PC-3 (cell line): Measurements from ENCODE around the gene COL13A1. TPM values are rescaled to one million over a fixed set of nuclear protein-coding genes. Genes with fewer than 3 reads are reported as not detected.

Source experiments
- ATAC-seq: fragments of 200-7000 bp; cut with Tn5 transposase; 2 replicates; pipeline ENCODE4 v1.9.1; 2020; ENCODE audit warnings: mild to moderate bottlenecking, moderate library complexity
- BruUV-seq: library from RNA; stranded (reverse); fragments of 400-500 nt; replicated peaks from 2 replicates; lab custom pipeline; 2021; lab: Mats Ljungman, UMichigan
- CTCF ChIA-PET: fragments of 300-600 bp; sonication (Branson Sonifier 250); formaldehyde crosslinking; loops from one replicate; lab custom pipeline; 2022; ENCODE audit warnings: antibody characterized with exemption; lab: Charles Lee
- POLR2A ChIA-PET: fragments of 300-600 bp; sonication (Branson Sonifier 250); formaldehyde crosslinking; loops from one replicate; lab custom pipeline; 2022; ENCODE audit warnings: antibody characterized with exemption; ENCODE audit not compliant: unreplicated experiment; lab: Charles Lee
- DNase-seq: peaks from one replicate; pipeline ENCODE4 v3.0.0-alpha.2; 2015
- H2AFZ ChIP-seq: fragments of 300-600 bp; sonication (generic); 2 replicates; pipeline ENCODE4 v1.6.0; 2016; ENCODE audit warnings: antibody characterized with exemption, low read length
- H3F3A ChIP-seq: fragments of 300-600 bp; sonication (generic); one replicate; pipeline ENCODE4 v1.6.0; 2017; ENCODE audit warnings: antibody characterized with exemption, low read length, control low read depth, mild to moderate bottlenecking; ENCODE audit not compliant: unreplicated experiment
- H3K27ac ChIP-seq: fragments of 300-600 bp; sonication (generic); 2 replicates; pipeline ENCODE4 v1.5.1; 2016; ENCODE audit warnings: mild to moderate bottlenecking, low read length
- H3K27me3 ChIP-seq: fragments of 300-600 bp; sonication (generic); 2 replicates; pipeline ENCODE4 v1.6.1; 2016; ENCODE audit warnings: low read length, mixed read lengths
- H3K36me3 ChIP-seq: fragments of 300-600 bp; sonication (generic); 2 replicates; pipeline ENCODE4 v1.6.1; 2016; ENCODE audit warnings: low read depth, mixed run types, low read length, mixed read lengths
- H3K4me1 ChIP-seq: fragments of 300-600 bp; sonication (generic); 2 replicates; pipeline ENCODE4 v1.5.1; 2016; ENCODE audit warnings: low read length; ENCODE audit not compliant: insufficient read depth
- H3K4me2 ChIP-seq: fragments of 300-600 bp; sonication (generic); 2 replicates; pipeline ENCODE4 v1.6.0; 2016; ENCODE audit warnings: low read length
- H3K4me3 ChIP-seq: fragments of 300-600 bp; sonication (generic); 2 replicates; pipeline ENCODE4 v1.5.1; 2016; ENCODE audit warnings: mild to moderate bottlenecking, low read length, mixed read lengths
- H3K79me2 ChIP-seq: fragments of 300-600 bp; sonication (generic); 2 replicates; pipeline ENCODE4 v1.6.1; 2017; ENCODE audit warnings: low read length, mixed read lengths
- H3K9ac ChIP-seq: fragments of 300-600 bp; sonication (generic); 2 replicates; pipeline ENCODE4 v1.6.0; 2016; ENCODE audit warnings: mild to moderate bottlenecking, low read length
- H3K9me2 ChIP-seq: fragments of 300-600 bp; sonication (generic); replicated peaks from 2 replicates; pipeline ENCODE4 v1.6.1; 2016; ENCODE audit warnings: mixed run types, low read length, mixed read lengths
- H3K9me3 ChIP-seq: fragments of 300-600 bp; sonication (generic); 2 replicates; pipeline ENCODE4 v1.6.1; 2016; ENCODE audit warnings: low read length, mixed read lengths
- H4K20me1 ChIP-seq: fragments of 300-600 bp; sonication (generic); 2 replicates; pipeline ENCODE4 v1.6.1; 2016; ENCODE audit warnings: low read length, mixed read lengths
- CTCF ChIP-seq: fragments of 300-600 bp; sonication (generic); conservative IDR thresholded peaks from 2 replicates; pipeline ENCODE4 v1.5.1; 2017; ENCODE audit warnings: antibody characterized with exemption, low read depth, mild to moderate bottlenecking, low read length
- EZH2 ChIP-seq: fragments of 300-600 bp; sonication (generic); IDR thresholded peaks from one replicate; pipeline ENCODE4 v1.6.1; 2017; ENCODE audit warnings: antibody characterized with exemption, mild to moderate bottlenecking, low read length; ENCODE audit not compliant: unreplicated experiment
- EZH2phosphoT487 ChIP-seq: fragments of 300-600 bp; sonication (generic); IDR thresholded peaks from 2 replicates; pipeline ENCODE4 v1.6.1; 2018; ENCODE audit warnings: mild to moderate bottlenecking, antibody characterized with exemption, low read length, borderline replicate concordance
- intact Hi-C: fragments of 100-400 bp; cut with micrococcal nuclease; formaldehyde crosslinking; loops from 2 replicates; pipeline ENCODE4 v1.9.0; 2023
- total RNA-seq: library from RNA; depleted of rRNA; stranded (reverse); fragments of >200 nt; gene quantifications from 2 replicates; pipeline ENCODE4 v1.2.3, GENCODE V29; 2014

The COL13A1 gene
- total RNA-seq, 1 experiment from 2014 or later = 201 TPM

DNA sequence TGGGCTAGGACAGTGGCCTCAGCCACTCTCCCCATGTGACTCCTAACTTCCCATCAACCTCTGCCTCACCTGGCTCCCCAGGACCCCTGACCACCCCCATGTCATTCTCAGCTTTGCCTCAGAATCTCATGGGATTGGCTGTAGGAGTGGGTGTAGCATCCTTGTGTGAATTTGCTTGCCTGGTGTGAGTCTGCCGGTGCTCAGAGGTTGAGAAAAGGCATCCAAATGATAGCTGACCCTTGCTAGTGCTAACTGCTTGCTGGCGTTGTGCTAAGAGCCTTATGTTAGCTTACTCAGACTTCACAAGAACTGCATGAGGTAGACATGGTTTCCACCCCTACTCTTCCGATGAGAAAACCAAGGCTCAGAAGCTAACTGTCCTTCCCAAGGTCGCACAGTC lies 74.2 kb downstream of the COL13A1 start:
- H3K4me1 ChIP-seq = peaks cover 25% of the 10 kb centered on the region
- no peak overlapping the region for H3K27ac ChIP-seq
- no peaks in the 10 kb centered on the region for H3K9me2 ChIP-seq
- H3K9ac ChIP-seq = no peak overlapping the region
- no peak overlapping the region for H2AFZ ChIP-seq
- peaks cover 22% of the 10 kb centered on the region for H3K79me2 ChIP-seq
- TF ChIP-seq EZH2 = no peak
- no peak for DNase-seq
- intact Hi-C loops = no loop called here
- ATAC-seq = no peak
- H3K36me3 ChIP-seq = peaks cover 57% of the 10 kb centered on the region
- H3K9me3 ChIP-seq = no peaks in the 10 kb centered on the region
- ChIA-PET POLR2A (no interaction called here), CTCF (no interaction called here)
- H3K4me3 ChIP-seq = no peak overlapping the region
- H4K20me1 ChIP-seq = no peaks in the 10 kb centered on the region
- no peak overlapping the region for H3K4me2 ChIP-seq
- H3F3A ChIP-seq = peaks cover 5% of the 10 kb centered on the region
- no TSS peak for BruUV-seq
- no peaks in the 10 kb centered on the region for H3K27me3 ChIP-seq

DNA sequence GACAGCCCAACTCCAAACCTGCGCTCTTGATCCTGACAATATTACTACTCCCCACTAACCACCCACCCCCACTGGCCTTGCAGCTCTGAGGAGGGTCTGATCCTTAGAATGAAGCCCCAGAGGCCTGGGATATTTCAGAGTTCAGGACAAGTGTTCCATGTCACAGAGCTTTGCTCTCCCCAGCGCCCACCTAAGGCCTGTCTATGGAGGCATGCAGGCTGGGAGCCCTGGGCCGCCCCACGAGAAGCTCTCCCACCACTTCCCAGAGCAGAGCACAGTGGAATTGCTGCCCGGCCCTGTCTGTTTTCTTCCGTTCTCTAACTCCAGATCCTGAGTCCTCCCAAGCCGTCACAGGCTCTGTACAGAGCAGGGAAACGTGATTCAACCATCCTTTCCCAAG lies 74.6 kb downstream of the COL13A1 start:
- H4K20me1 ChIP-seq = no peaks in the 10 kb centered on the region
- no peak for ATAC-seq
- peaks cover 24% of the 10 kb centered on the region for H3K4me1 ChIP-seq
- no peaks in the 10 kb centered on the region for H3K27me3 ChIP-seq
- TF ChIP-seq CTCF (no peak), EZH2phosphoT487 (no peak), EZH2 (no peak)
- no peak overlapping the region for H3K4me2 ChIP-seq
- no peaks in the 10 kb centered on the region for H3K9me3 ChIP-seq
- CTCF ChIA-PET = no interaction called here
- no peak for DNase-seq
- POLR2A ChIA-PET = no interaction called here
- intact Hi-C loops = no loop called here
- no peaks in the 10 kb centered on the region for H3K9me2 ChIP-seq
- H2AFZ ChIP-seq = no peak overlapping the region
- peaks cover 5% of the 10 kb centered on the region for H3F3A ChIP-seq
- no peak overlapping the region for H3K9ac ChIP-seq
- peaks cover 53% of the 10 kb centered on the region for H3K36me3 ChIP-seq
- no peak overlapping the region for H3K4me3 ChIP-seq
- H3K79me2 ChIP-seq = peaks cover 17% of the 10 kb centered on the region
- BruUV-seq = no TSS peak
- no peak overlapping the region for H3K27ac ChIP-seq

- peaks cover 46% of the 10 kb centered on the region for H3K36me3 ChIP-seq
- no TSS peak for BruUV-seq
- DNase-seq = no peak
- no peaks in the 10 kb centered on the region for H3K9me2 ChIP-seq
- H3K9me3 ChIP-seq = no peaks in the 10 kb centered on the region
- no peak overlapping the region for H3K9ac ChIP-seq
- POLR2A ChIA-PET = no interaction called here
- ATAC-seq = no peak
- no peak overlapping the region for H3K4me2 ChIP-seq
- H3K4me1 ChIP-seq = peaks cover 24% of the 10 kb centered on the region
- no peak overlapping the region for H3K27ac ChIP-seq
- H3K27me3 ChIP-seq = no peaks in the 10 kb centered on the region
- H4K20me1 ChIP-seq = no peaks in the 10 kb centered on the region
- peaks cover 5% of the 10 kb centered on the region for H3F3A ChIP-seq
- intact Hi-C loops = no loop called here
- peaks cover 11% of the 10 kb centered on the region; the same call in 1 of the 2 replicates for H3K79me2 ChIP-seq
- TF ChIP-seq CTCF (no peak), EZH2phosphoT487 (no peak), EZH2 (no peak)
- H3K4me3 ChIP-seq = no peak overlapping the region
- CTCF ChIA-PET = no interaction called here
- H2AFZ ChIP-seq = no peak overlapping the region
Measured at GRCh38 chr10:69876931-69877330, 75.2 kb downstream of the COL13A1 start.
